Stimulated activated CD4-positive, alpha-beta T cell treated with anti-CD3 and anti-CD28 coated beads, Interleukin-2, amount 100 ng/mL, for 48 hours (primary cell): Measurements from ENCODE around the gene GBE1.
"Not testable (repeated sequence)": the region's sequence is repeated elsewhere in the genome, so short reads cannot be mapped to it uniquely, and the experiment has no call there.

Experiments
- DNase-seq, 2 donors: peaks; one replicate each; pipeline ENCODE4 v3.0.0-alpha.2; 2020

Gene GBE1

GRCh38 chr3:81518945-81519344, 242.5 kb downstream of the GBE1 start:
- DNase-seq, result no peak

- DNase-seq, result no peak
Observed at GRCh38 chr3:81516042-81516441, 245.4 kb downstream of the GBE1 start.

- DNase-seq, result no peak
Observed at GRCh38 chr3:81513591-81513990, 247.9 kb downstream of the GBE1 start.

GRCh38 chr3:81503026-81503425, 258.4 kb downstream of the GBE1 start:
- no peak for DNase-seq

GRCh38 chr3:81502236-81502635, 259.2 kb downstream of the GBE1 start:
- no peak for DNase-seq

- no peak for DNase-seq
Observed at GRCh38 chr3:81500039-81500438, 261.4 kb downstream of the GBE1 start.

GRCh38 chr3:81497572-81498251, 263.7 kb downstream of the GBE1 start:
- no peak for DNase-seq

- no peak for DNase-seq
Observed at GRCh38 chr3:81496407-81497104, 264.9 kb downstream of the GBE1 start.

GRCh38 chr3:81492471-81492870, 269.0 kb downstream of the GBE1 start:
- DNase-seq, result not testable (repeated sequence)

GRCh38 chr3:81492040-81492439, 269.4 kb downstream of the GBE1 start:
- no peak for DNase-seq

GRCh38 chr3:81490541-81491288, 270.7 kb downstream of the GBE1 start:
- DNase-seq, result peak; percentile 77 to 84

- no peak for DNase-seq
Observed at GRCh38 chr3:81485444-81485865, 276.0 kb downstream of the GBE1 start.

GRCh38 chr3:81484520-81484919, 276.9 kb downstream of the GBE1 start:
- no peak for DNase-seq

GRCh38 chr3:81483046-81483445, 278.4 kb downstream of the GBE1 start:
- no peak for DNase-seq

- no peak for DNase-seq
Observed at GRCh38 chr3:81477740-81478139, 283.7 kb downstream of the GBE1 start.

- no peak for DNase-seq
Observed at GRCh38 chr3:81476692-81477091, 284.8 kb downstream of the GBE1 start.

GRCh38 chr3:81472600-81473362, 288.7 kb downstream of the GBE1 start:
- DNase-seq, result no peak

- DNase-seq, result no peak
Observed at GRCh38 chr3:81470524-81471278, 290.7 kb downstream of the GBE1 start.

- DNase-seq, result no peak
Observed at GRCh38 chr3:81468391-81468790, 293.1 kb downstream of the GBE1 start.

GRCh38 chr3:81466201-81466560, 295.3 kb downstream of the GBE1 start:
- DNase-seq, result no peak

- DNase-seq, result no peak
Observed at GRCh38 chr3:81465510-81466200, 295.8 kb downstream of the GBE1 start.

GRCh38 chr3:81463781-81464180, 297.7 kb downstream of the GBE1 start:
- no peak for DNase-seq
